OCI-LY7 (cell line): Measurements from ENCODE around the gene PAGR1. TPM values are rescaled to one million over a fixed set of nuclear protein-coding genes. Genes with fewer than 3 reads are reported as not detected.

Source experiments
- BruUV-seq: library from RNA; stranded (reverse); fragments of 400-500 nt; replicated peaks from 2 replicates; lab custom pipeline; 2021; lab: Mats Ljungman, UMichigan
- CTCF ChIA-PET: fragments of 300-600 bp; sonication (Branson Sonifier 250); formaldehyde crosslinking; loops from one replicate; lab custom pipeline; 2022; ENCODE audit warnings: antibody characterized with exemption; ENCODE audit not compliant: unreplicated experiment; lab: Charles Lee
- POLR2A ChIA-PET: fragments of 300-600 bp; sonication (Branson Sonifier 250); formaldehyde crosslinking; loops from one replicate; lab custom pipeline; 2022; ENCODE audit warnings: antibody characterized with exemption; lab: Charles Lee
- DNase-seq: peaks from one replicate; pipeline ENCODE4 v3.0.0-alpha.2; 2015; ENCODE audit warnings: low spot score
- H2AFZ ChIP-seq: fragments of 200-600 bp; sonication (generic), shearing (Covaris generic); 2 replicates; pipeline ENCODE4 v1.6.1; 2014; ENCODE audit warnings: mild to moderate bottlenecking, antibody characterized with exemption, low read length, moderate library complexity
- H3K27ac ChIP-seq: fragments of 200-600 bp; sonication (generic); 2 replicates; pipeline ENCODE4 v1.5.1; 2014; ENCODE audit warnings: mixed run types, low read depth, mild to moderate bottlenecking, moderate library complexity, low read length, inconsistent platforms; ENCODE audit not compliant: poor library complexity, severe bottlenecking
- H3K36me3 ChIP-seq: fragments of 200-600 bp; sonication (generic); 2 replicates; pipeline ENCODE4 v1.6.1; 2014; ENCODE audit warnings: mild to moderate bottlenecking, antibody characterized with exemption, low read length, moderate library complexity, mixed read lengths; ENCODE audit not compliant: insufficient read depth
- H3K4me1 ChIP-seq: fragments of 200-600 bp; sonication (generic); 2 replicates; pipeline ENCODE4 v1.5.1; 2014; ENCODE audit warnings: mild to moderate bottlenecking, low read length; ENCODE audit not compliant: insufficient read depth, poor library complexity, severe bottlenecking
- H3K4me2 ChIP-seq: fragments of 200-600 bp; sonication (generic); 2 replicates; pipeline ENCODE4 v1.6.1; 2014; ENCODE audit warnings: mild to moderate bottlenecking, low read length
- H3K4me3 ChIP-seq: fragments of 200-600 bp; sonication (generic); 2 replicates; pipeline ENCODE4 v1.5.1; 2014; ENCODE audit warnings: mild to moderate bottlenecking, low read depth, low read length; ENCODE audit not compliant: poor library complexity, severe bottlenecking
- H3K79me2 ChIP-seq: fragments of 200-600 bp; sonication (generic); 2 replicates; pipeline ENCODE4 v1.6.1; 2016; ENCODE audit warnings: low read depth, mild to moderate bottlenecking, low read length, moderate library complexity, mixed read lengths; ENCODE audit not compliant: insufficient read depth
- H3K9me2 ChIP-seq: fragments of 200-600 bp; sonication (generic); 2 replicates; pipeline ENCODE4 v1.6.1; 2016; ENCODE audit warnings: mild to moderate bottlenecking, low read length, mixed read lengths; ENCODE audit not compliant: insufficient read depth
- H3K9me3 ChIP-seq: fragments of 200-600 bp; sonication (generic); 2 replicates; pipeline ENCODE4 v1.6.1; 2014; ENCODE audit warnings: mild to moderate bottlenecking, mixed run types, low read length, mixed read lengths
- H4K20me1 ChIP-seq: fragments of 200-600 bp; sonication (generic); 2 replicates; pipeline ENCODE4 v1.6.1; 2014; ENCODE audit warnings: mild to moderate bottlenecking, antibody characterized with exemption, low read length, moderate library complexity, mixed read lengths; ENCODE audit not compliant: insufficient read depth
- EZH2phosphoT487 ChIP-seq: fragments of 200-600 bp; sonication (generic); IDR thresholded peaks from 2 replicates; pipeline ENCODE4 v1.6.1; 2018; ENCODE audit warnings: low read depth, borderline replicate concordance, mild to moderate bottlenecking, mixed run types, antibody characterized with exemption, low read length, moderate library complexity, mixed read lengths
- intact Hi-C: fragments of 100-400 bp; cut with micrococcal nuclease; formaldehyde crosslinking; loops from one replicate; pipeline ENCODE4 v1.10.0; 2022; ENCODE audit not compliant: unreplicated experiment
- total RNA-seq, 2 experiments: library from RNA; depleted of rRNA in 1 of 2; stranded (reverse); fragments of >200 nt in 1 of 2; shearing (Covaris generic) in 1 of 2; gene quantifications; 2 replicates each; pipeline ENCODE4 v1.2.3, GENCODE V29; 2014 to 2022
- TF ChIP-seq, protein P1 (sequence below): fragments of 200-600 bp; sonication (generic); conservative IDR thresholded peaks from 2 replicates; pipeline ENCODE4 v1.5.1; 2014; ENCODE audit warnings: mild to moderate bottlenecking, antibody characterized with exemption, low read length, moderate library complexity, mixed read lengths

PAGR1 gene
- total RNA-seq, 2 experiments from 2014 or later, result 51.7 to 59.4 TPM

DNA sequence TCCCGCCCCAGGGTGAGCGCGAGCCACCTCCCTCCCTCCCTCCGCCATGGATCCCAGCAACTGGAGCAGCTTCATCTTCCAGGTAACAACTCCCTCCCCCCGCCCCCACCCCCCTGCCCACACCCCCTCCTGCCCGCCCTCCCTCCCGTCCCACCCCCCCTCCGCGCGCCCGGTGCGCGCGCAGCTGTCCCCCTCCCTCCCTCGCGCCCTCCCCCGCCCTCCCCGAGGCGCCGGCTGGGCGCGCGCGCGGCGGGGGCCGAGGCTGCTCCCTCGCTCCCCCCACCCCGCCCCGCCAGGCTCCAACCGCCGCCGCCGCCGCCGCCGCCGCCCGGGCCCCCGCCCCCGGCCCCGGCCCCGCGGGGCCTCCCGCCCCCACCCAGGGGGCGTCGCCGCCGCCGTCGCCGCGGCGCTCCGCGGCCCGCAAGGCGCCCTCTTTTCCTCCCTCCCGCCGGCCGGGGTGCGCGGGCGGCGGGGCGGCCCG, 9.8 kb upstream of the PAGR1 start, which contains the start of gene MAZ:
MAZ (plus strand) TSS at position 431 of the 481 bp plus-strand sequence. CDS start 173 bp downstream, outside the sequence.
- H3K9me2 ChIP-seq, result no peaks in the 10 kb centered on the region
- intact Hi-C loops, result loop anchor here (2.0 to 5.0 kb wide), 2 partner anchors 77 to 191 kb away; partner anchors contain the start of genes HIRIP3 and INO80E
- H3K9me3 ChIP-seq, result no peaks in the 10 kb centered on the region
- BruUV-seq, result no TSS peak
- peaks cover 15% of the 10 kb centered on the region; the same call in 1 of the 2 replicates for H3K79me2 ChIP-seq
- H4K20me1 ChIP-seq, result peaks cover 18% of the 10 kb centered on the region
- H3K36me3 ChIP-seq, result peaks cover 80% of the 10 kb centered on the region
- H3K4me1 ChIP-seq, result peaks cover 61% of the 10 kb centered on the region
- H3K27ac ChIP-seq, result peak within 1 kb of the TSS; percentile 88
- peak; percentile 85 for DNase-seq
- CTCF ChIA-PET, result no interaction called here
- POLR2A ChIA-PET, result interaction anchor here (1.7 to 2.2 kb wide), 2 partner anchors 14 to 189 kb away, joined by 4 to 6 read pairs; partner anchors contain the start of genes HIRIP3 and MVP
- no peak within 1 kb of the TSS for H2AFZ ChIP-seq
- H3K4me2 ChIP-seq, result peak within 1 kb of the TSS; percentile 93
- TF ChIP-seq, protein P1, sequence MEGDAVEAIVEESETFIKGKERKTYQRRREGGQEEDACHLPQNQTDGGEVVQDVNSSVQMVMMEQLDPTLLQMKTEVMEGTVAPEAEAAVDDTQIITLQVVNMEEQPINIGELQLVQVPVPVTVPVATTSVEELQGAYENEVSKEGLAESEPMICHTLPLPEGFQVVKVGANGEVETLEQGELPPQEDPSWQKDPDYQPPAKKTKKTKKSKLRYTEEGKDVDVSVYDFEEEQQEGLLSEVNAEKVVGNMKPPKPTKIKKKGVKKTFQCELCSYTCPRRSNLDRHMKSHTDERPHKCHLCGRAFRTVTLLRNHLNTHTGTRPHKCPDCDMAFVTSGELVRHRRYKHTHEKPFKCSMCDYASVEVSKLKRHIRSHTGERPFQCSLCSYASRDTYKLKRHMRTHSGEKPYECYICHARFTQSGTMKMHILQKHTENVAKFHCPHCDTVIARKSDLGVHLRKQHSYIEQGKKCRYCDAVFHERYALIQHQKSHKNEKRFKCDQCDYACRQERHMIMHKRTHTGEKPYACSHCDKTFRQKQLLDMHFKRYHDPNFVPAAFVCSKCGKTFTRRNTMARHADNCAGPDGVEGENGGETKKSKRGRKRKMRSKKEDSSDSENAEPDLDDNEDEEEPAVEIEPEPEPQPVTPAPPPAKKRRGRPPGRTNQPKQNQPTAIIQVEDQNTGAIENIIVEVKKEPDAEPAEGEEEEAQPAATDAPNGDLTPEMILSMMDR, result no peak
- TF ChIP-seq EZH2phosphoT487, result no peak
- H3K4me3 ChIP-seq, result peak within 1 kb of the TSS; percentile 83

GRCh38 chr16:29806641-29807425, 9.1 kb upstream of the PAGR1 start:
- peaks cover 75% of the 10 kb centered on the region for H3K36me3 ChIP-seq
- ChIA-PET POLR2A (interaction anchor here (1.0 to 2.2 kb wide), 4 partner anchors 11 to 188 kb away, joined by 3 to 6 read pairs (median 4); partner anchors contain the start of genes HIRIP3, KIF22 and MVP), CTCF (no interaction called here)
- H3K79me2 ChIP-seq, result peaks cover 15% of the 10 kb centered on the region; the same call in 1 of the 2 replicates
- H3K4me2 ChIP-seq, result peak overlapping the region; percentile 93
- H3K4me3 ChIP-seq, result peak overlapping the region; percentile 83
- TF ChIP-seq EZH2phosphoT487, result no peak
- TF ChIP-seq, protein P1, result no peak
- peak overlapping the region; percentile 88 for H3K27ac ChIP-seq
- no peak overlapping the region for H2AFZ ChIP-seq
- peaks cover 18% of the 10 kb centered on the region for H4K20me1 ChIP-seq
- H3K9me3 ChIP-seq, result no peaks in the 10 kb centered on the region
- no peaks in the 10 kb centered on the region for H3K9me2 ChIP-seq
- intact Hi-C loops, result loop anchor here (2.0 to 5.0 kb wide), 2 partner anchors 78 to 190 kb away; partner anchors contain the start of genes HIRIP3 and INO80E
- H3K4me1 ChIP-seq, result peaks cover 68% of the 10 kb centered on the region
- peak; percentile 73 for DNase-seq
- BruUV-seq, result no TSS peak
